Astrocyte (in vitro differentiated cells and primary cell): ENCODE data around the gene ZEB1. TPM values are rescaled to one million over a fixed set of nuclear protein-coding genes. Genes with fewer than 3 reads are reported as not detected.

Experiments
- DNase-seq: peaks from one replicate; pipeline ENCODE4 v3.0.0-alpha.2; 2010; ENCODE audit warnings: low read depth
- FAIRE-seq: peaks from 2 replicates; lab custom pipeline; 2011; peaks lifted over from hg19 to GRCh38; lab: Jason Lieb, UNC
- H2AFZ ChIP-seq: 2 replicates; pipeline ENCODE4 v1.6.0; 2012; ENCODE audit warnings: low read depth, low read length, inconsistent platforms
- H3K27ac ChIP-seq: 2 replicates; pipeline ENCODE4 v1.5.1; 2011; ENCODE audit warnings: low read depth, low read length, inconsistent platforms
- H3K27me3 ChIP-seq: 2 replicates; pipeline ENCODE4 v1.6.0; 2011; ENCODE audit warnings: low read length, inconsistent platforms; ENCODE audit not compliant: insufficient read depth
- H3K36me3 ChIP-seq: 2 replicates; pipeline ENCODE4 v1.5.1; 2011; ENCODE audit warnings: low read length, inconsistent platforms; ENCODE audit not compliant: insufficient read depth
- H3K4me1 ChIP-seq: 2 replicates; pipeline ENCODE4 v1.5.1; 2011; ENCODE audit warnings: low read length, inconsistent platforms; ENCODE audit not compliant: insufficient read depth
- H3K4me2 ChIP-seq: 2 replicates; pipeline ENCODE4 v1.6.0; 2012; ENCODE audit warnings: low read length, inconsistent platforms
- H3K4me3 ChIP-seq: 2 replicates; pipeline ENCODE4 v1.5.1; 2011; ENCODE audit warnings: low read depth, mild to moderate bottlenecking, low read length, inconsistent platforms; ENCODE audit not compliant: insufficient read depth
- H3K79me2 ChIP-seq: 2 replicates; pipeline ENCODE4 v1.6.0; 2012; ENCODE audit warnings: mild to moderate bottlenecking, low read length, inconsistent platforms; ENCODE audit not compliant: insufficient read depth
- H3K9ac ChIP-seq: 2 replicates; pipeline ENCODE4 v1.6.0; 2012; ENCODE audit warnings: mild to moderate bottlenecking, low read length, inconsistent platforms
- H3K9me3 ChIP-seq: 2 replicates; pipeline ENCODE4 v1.5.1; 2012; ENCODE audit warnings: low read depth, mild to moderate bottlenecking, low read length, inconsistent platforms; ENCODE audit not compliant: insufficient read depth
- H4K20me1 ChIP-seq: 2 replicates; pipeline ENCODE4 v1.6.0; 2012; ENCODE audit warnings: low read length, inconsistent platforms; ENCODE audit not compliant: insufficient read depth
- H3K27ac Mint-ChIP-seq: one replicate; pipeline ENCODE4 v1.8.0; 2021; ENCODE audit warnings: mild to moderate bottlenecking, mixed read lengths; ENCODE audit not compliant: unreplicated experiment
- H3K27me3 Mint-ChIP-seq: one replicate; pipeline ENCODE4 v1.8.0; 2021; ENCODE audit warnings: low read depth, mixed read lengths; ENCODE audit not compliant: unreplicated experiment
- H3K36me3 Mint-ChIP-seq: one replicate; pipeline ENCODE4 v1.8.0; 2021; ENCODE audit warnings: low read depth, mixed read lengths; ENCODE audit not compliant: unreplicated experiment
- H3K4me1 Mint-ChIP-seq: one replicate; pipeline ENCODE4 v1.8.0; 2021; ENCODE audit warnings: low read depth, mixed read lengths; ENCODE audit not compliant: unreplicated experiment
- H3K4me3 Mint-ChIP-seq: one replicate; pipeline ENCODE4 v1.8.0; 2021; ENCODE audit warnings: mild to moderate bottlenecking, moderate library complexity, mixed read lengths; ENCODE audit not compliant: unreplicated experiment
- H3K9me3 Mint-ChIP-seq: one replicate; pipeline ENCODE4 v1.8.0; 2021; ENCODE audit warnings: mild to moderate bottlenecking, mixed read lengths; ENCODE audit not compliant: unreplicated experiment
- CTCF ChIP-seq: IDR thresholded peaks from 2 replicates; pipeline ENCODE4 v1.5.1; 2011; ENCODE audit warnings: low read depth, mild to moderate bottlenecking, inconsistent platforms, low read length, moderate library complexity; ENCODE audit not compliant: insufficient read depth
- EZH2 ChIP-seq: IDR thresholded peaks from 2 replicates; pipeline ENCODE4 v1.6.1; 2012; ENCODE audit warnings: mild to moderate bottlenecking, low read length, inconsistent platforms; ENCODE audit not compliant: insufficient read depth
- total RNA-seq: library from RNA; stranded (reverse); gene quantifications from 2 replicates; pipeline ENCODE4 v1.2.1, GENCODE V29; 2021

ZEB1 gene
- total RNA-seq, 1 donor from 2014 or later: 37.2 TPM

GRCh38 chr10:31280972-31281371, 38.0 kb upstream of the ZEB1 start:
- FAIRE-seq (no peak), DNase-seq (no peak)
- H3K9me3 Mint-ChIP-seq: no peaks in the 10 kb centered on the region
- Histone ChIP-seq H3K4me3 (no peak overlapping the region), H3K27ac (no peak overlapping the region), H3K9ac (no peak overlapping the region), H3K27me3 (no peaks in the 10 kb centered on the region), H3K79me2 (no peaks in the 10 kb centered on the region), H3K4me1 (no peaks in the 10 kb centered on the region), H2AFZ (no peak overlapping the region), H3K9me3 (no peaks in the 10 kb centered on the region), H3K4me2 (no peak overlapping the region), H4K20me1 (no peaks in the 10 kb centered on the region), H3K36me3 (no peaks in the 10 kb centered on the region)
- H3K4me3 Mint-ChIP-seq: no peak overlapping the region
- H3K36me3 Mint-ChIP-seq: no peaks in the 10 kb centered on the region
- TF ChIP-seq CTCF (no peak), EZH2 (no peak)
- peaks cover 3% of the 10 kb centered on the region for H3K4me1 Mint-ChIP-seq
- H3K27me3 Mint-ChIP-seq: no peaks in the 10 kb centered on the region
- H3K27ac Mint-ChIP-seq: no peak overlapping the region

GRCh38 chr10:31288001-31288400, 31.0 kb upstream of the ZEB1 start:
- Histone ChIP-seq H3K4me1 (no peaks in the 10 kb centered on the region), H4K20me1 (no peaks in the 10 kb centered on the region), H3K4me2 (no peak overlapping the region), H3K27me3 (no peaks in the 10 kb centered on the region), H3K27ac (no peak overlapping the region), H3K79me2 (no peaks in the 10 kb centered on the region), H3K4me3 (no peak overlapping the region), H3K9ac (no peak overlapping the region), H2AFZ (no peak overlapping the region), H3K36me3 (no peaks in the 10 kb centered on the region), H3K9me3 (no peaks in the 10 kb centered on the region)
- Mint-ChIP-seq H3K9me3 (peaks cover 6% of the 10 kb centered on the region), H3K4me1 (peaks cover 7% of the 10 kb centered on the region), H3K36me3 (peaks cover 2% of the 10 kb centered on the region), H3K27ac (no peak overlapping the region), H3K27me3 (no peaks in the 10 kb centered on the region), H3K4me3 (no peak overlapping the region)
- DNase-seq (peak; percentile 34), FAIRE-seq (no peak)
- TF ChIP-seq CTCF: no peak
- no peak for TF ChIP-seq EZH2

- no peak for TF ChIP-seq EZH2
- no peak for TF ChIP-seq CTCF
- Mint-ChIP-seq H3K27ac (no peak overlapping the region), H3K4me3 (no peak overlapping the region), H3K27me3 (no peaks in the 10 kb centered on the region), H3K36me3 (peaks cover 2% of the 10 kb centered on the region), H3K4me1 (peaks cover 7% of the 10 kb centered on the region), H3K9me3 (peaks cover 6% of the 10 kb centered on the region)
- Histone ChIP-seq H3K36me3 (no peaks in the 10 kb centered on the region), H3K9me3 (no peaks in the 10 kb centered on the region), H3K27me3 (no peaks in the 10 kb centered on the region), H4K20me1 (no peaks in the 10 kb centered on the region), H3K27ac (no peak overlapping the region), H2AFZ (no peak overlapping the region), H3K4me3 (no peak overlapping the region), H3K79me2 (no peaks in the 10 kb centered on the region), H3K4me2 (no peak overlapping the region), H3K4me1 (no peaks in the 10 kb centered on the region), H3K9ac (no peak overlapping the region)
- peak; percentile 61 for DNase-seq
- FAIRE-seq: no peak
These were observed 30.1 kb upstream of the ZEB1 start for GRCh38 chr10:31288962-31289361.
